NCI-H82 (cell line): ENCODE results near the gene ATP10A.
A peak's percentile ranks its signal among the peaks of the same experiment; 100 is the strongest.
"Not testable (repeated sequence)": the region's sequence is repeated elsewhere in the genome, so short reads cannot be mapped to it uniquely, and the experiment has no call there.

Experiments used
- DNase-seq: peaks from one replicate; lab custom pipeline; 2025; lab: John Stamatoyannopoulos, UW

ATP10A gene

DNA sequence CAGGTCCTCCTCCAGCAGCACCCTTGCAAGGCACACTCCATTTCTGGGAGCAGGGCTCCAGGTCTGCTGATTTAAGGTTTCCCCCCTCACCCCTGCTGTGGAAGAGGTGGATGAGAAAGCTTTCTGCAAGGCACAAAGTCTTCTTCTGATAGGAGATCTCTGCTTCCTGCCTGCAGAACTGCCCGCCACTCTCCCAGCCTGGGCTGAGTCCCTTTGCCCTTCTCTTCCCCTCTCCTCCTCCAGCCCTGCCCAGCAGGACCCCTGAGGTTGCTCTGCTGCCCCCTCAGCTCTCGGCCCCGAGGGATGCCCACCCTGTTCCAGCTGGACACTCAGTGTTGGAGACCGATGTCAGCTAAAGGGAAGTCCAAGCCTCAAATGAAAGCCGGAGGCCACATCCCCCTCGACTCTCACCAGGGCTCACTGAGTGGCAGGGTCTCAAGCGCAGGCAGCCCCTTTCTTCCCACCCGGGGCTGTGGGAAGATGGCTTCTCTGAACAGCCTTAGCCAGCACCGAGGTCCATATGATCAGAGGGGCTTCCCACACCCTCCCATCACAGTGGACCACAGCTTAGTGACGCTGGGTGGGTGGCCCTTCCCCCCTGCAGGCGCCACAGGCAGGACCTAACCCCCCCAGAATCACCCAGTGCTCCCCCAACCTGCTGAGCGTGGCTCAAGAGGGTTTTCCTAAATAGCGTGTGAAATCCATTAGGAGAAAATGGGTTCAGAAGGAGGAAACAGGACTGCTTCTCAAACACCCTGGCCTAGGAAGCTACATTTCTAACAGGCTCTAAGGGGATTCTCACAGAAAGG, 4.0 kb downstream of the ATP10A start:
- DNase-seq: no peak

DNA sequence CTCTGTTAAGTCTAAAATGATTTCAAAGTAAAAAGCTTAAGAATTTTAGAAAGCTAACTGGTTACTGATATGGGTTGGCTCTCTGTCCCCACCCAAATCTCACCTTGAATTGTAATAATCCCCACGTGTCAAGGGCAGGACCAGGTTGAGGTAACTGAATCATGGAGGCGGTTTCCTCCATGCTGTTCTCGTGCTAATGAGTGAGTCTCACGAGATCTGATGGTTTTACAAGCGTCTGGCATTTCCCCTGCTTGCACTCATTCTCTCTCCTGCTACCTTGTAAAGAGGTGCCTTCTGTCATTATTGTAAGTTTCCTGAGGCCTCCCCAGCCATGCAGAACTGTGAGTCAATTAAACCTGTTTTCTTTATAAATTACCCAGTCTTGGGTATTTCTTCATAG, 7.1 kb downstream of the ATP10A start:
- not testable (repeated sequence) for DNase-seq

DNA sequence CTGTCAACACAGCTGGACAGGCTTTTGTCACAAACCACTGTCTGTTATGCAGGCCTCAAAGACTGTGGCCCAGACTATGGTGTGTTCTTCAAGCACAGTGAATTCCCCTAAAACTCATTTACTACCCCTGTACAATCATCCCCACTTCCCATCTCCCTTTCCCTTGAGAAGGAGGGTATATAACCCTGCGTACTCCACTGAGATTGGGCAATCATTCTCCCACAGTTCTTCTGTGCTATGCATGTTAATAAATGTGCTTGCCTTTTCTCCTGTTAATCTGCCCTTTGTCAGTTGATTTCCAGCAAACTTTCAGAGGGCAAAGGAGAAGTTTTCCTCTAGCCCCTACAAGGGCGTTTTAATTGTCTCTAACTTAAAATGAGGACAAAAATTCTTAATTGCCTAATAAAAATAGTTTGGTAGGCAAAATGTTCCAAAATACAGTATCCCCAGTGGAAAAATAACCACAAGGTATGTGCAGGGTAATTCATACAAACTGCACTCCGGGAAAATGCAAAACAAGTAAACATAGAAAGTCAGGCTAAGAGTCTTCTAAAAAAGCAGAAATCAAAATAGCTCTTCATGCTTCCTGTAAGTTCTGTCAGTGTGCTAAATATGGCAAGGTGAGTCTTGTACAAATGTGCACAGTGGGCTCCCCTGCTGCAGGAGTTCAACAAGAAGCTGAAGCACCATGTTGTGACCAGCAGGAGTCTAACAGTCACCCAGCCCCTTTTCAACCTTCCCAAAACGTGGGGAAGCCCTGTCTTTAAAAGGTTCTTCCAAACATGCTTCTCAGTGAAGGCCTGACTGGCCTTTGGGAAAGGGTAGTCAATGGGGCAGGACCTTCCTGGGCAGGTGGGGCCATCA, 10.2 kb downstream of the ATP10A start:
- no peak for DNase-seq

DNA sequence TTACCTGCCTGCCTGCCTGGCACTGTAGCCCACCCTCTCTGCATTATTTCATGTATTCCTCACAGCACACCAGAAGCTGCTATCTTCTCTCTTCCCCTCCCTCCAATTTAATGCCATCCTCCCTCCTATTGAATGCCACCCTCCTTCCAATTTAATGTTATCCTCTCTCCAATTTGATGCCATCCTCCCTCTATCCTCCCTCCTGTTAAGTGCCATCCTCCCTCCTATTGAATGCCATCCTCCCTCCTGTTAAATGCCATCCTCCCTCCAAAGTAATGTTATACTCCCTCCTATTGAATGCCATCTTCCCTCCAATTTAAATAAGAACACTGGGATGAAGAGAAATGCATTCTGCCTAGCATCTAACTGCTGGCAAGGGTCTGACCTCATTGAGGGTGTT, 11.1 kb downstream of the ATP10A start:
- DNase-seq: no peak

DNA sequence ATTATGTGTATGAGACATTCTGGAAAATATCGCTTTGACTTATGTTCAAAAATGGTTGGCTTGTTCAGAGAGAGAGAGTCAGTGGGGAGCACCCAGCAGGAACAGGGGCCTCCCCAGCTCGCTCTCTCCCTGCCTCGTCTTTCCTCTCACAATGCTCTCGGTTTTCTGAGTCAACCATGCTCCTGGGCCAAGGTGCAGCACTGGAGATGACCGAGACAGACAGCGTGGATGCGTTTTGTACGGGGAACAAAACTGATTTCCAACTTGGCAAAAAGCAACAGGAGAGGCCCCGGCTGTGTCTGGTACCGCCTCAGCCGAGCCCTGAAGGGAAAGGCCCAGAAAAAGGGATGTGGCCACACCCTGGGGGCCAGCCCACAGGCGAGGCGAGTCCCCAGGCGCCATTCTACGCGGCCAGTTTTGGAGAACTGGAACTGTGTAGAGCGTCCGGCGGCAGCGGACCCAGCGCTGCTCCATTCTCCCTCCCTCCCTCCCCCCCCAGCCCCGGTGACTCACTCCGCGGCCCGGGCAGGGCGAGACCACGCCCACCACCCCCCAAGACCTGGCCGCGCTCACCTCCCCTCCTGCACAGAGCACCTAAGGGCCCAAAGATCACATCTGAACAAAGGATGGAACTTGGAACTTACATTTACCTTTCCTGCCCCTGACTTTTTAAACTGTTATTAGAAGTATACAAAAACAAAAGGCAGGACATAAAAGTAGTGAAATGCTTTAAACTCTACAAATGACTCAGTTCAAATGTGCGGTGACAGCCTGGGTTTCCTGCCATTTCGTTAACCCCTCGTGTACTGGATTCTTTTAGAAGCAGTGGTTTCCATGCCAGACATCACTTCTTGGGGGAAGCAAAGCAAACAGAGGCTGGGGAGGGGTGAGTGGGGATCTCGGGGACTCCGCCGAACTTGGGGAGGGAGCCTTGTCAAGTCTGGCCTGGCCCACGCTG, 12.7 kb downstream of the ATP10A start:
- no peak for DNase-seq

DNA sequence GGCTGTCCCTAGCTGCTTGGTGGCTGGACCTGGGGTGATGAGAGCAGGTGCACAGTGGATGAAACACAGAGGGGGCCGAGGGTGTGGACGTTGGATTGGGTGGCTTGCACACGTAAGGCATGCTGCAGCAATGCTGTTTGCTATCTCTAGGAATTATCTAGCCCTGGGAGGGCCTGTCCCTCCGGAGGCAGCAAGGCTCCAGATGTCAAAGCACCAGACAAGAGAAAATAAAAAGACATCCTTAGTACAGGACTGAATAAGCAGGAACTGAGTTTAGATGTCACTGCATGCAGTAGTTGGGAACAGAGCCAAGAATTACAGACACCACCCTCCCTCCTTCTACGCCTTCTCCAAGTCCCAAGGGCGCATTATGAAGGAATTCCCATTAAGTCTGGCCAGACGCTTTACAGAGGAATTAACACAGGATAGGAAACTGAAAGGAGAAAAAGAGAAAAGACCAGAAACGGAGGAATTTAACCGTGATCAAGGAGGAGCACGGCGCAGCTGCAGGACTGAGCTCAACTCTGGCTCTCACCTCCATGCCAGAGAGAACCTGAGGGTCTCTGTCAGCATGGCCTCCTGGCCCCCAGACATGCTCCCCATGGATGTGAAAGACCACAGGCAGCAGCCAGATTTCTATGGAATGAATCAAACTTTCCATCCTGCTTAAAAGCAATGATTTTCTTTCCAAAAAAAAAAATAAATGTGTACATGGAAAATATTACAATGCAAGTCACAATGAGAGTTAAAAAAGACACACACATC, 13.8 kb downstream of the ATP10A start:
- DNase-seq: peak; percentile 12

DNA sequence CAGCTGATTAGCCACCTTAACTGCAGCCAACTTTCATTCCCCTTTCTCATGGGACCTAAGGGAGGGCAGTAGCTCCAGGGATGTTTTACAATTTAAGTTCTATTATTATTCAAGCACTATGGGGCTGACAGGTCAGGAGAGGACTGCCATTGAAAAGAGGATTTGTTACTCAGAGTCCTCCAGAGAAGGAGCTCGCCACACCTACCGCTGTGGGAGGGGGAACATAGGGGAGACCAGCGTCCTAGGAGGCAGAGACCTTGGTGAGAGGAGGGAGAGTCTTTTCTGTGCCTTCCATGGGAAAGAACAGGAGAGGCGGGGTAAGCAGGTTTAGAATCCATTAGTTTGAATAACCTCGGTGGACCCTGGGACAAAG, 14.4 kb downstream of the ATP10A start:
- no peak for DNase-seq

DNA sequence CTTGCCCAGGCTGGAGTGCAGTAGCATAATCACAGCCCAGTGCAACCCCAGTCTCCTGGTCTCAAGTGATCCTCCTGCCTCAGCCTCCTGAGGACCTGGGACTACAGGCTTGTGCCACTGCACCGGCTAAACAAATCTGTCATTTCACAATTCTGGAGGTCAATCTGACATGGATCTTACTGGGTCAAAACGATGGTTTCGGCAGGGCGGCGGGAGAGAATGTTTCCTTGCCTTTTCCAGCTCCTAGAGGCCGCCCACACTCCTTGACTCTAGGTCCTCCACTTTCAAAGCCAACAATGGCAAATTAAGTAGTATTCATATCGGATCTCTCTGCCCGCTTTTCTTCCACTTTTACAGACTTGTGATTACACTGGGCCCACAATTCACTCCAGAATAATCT, 14.8 kb downstream of the ATP10A start:
- DNase-seq: no peak

DNA sequence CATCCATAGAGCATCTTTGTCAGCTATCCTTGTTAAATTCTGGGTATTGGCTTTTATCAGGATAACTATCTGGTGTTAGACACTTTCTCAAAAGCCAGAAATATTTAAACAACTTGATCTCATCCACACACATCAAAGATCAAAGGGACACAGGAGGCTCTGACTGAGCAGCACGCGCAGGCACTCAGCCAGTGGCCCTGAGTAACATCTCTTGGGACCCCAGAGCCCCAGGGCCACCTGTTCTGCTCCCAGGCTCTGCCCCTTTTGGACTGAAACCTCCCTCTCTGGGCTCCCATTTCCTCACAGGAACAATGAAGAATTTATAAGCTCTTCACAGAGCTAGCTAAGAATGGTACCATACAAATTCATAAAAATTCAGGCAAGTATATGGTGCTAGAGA, 16.1 kb downstream of the ATP10A start:
- peak; percentile 7 for DNase-seq

DNA sequence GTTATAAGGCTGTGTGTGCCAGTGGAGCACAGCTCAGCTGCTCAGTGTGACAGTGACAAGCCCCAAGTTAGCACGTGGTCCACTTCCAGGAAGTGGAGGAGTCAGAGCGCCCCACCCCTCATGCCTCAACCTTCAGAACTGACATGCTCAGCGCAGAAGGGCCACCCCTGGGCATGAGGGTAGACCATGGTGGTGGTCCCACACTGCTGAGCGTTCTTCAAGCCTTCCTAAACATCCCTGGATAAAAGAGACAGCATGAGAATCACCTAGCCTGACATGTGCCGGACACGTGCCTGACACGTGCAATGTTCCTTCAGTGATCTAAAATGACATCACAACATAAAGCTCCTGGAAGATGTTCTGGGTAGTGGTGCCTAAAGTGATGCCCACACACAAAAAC, 16.8 kb downstream of the ATP10A start:
- no peak for DNase-seq

DNA sequence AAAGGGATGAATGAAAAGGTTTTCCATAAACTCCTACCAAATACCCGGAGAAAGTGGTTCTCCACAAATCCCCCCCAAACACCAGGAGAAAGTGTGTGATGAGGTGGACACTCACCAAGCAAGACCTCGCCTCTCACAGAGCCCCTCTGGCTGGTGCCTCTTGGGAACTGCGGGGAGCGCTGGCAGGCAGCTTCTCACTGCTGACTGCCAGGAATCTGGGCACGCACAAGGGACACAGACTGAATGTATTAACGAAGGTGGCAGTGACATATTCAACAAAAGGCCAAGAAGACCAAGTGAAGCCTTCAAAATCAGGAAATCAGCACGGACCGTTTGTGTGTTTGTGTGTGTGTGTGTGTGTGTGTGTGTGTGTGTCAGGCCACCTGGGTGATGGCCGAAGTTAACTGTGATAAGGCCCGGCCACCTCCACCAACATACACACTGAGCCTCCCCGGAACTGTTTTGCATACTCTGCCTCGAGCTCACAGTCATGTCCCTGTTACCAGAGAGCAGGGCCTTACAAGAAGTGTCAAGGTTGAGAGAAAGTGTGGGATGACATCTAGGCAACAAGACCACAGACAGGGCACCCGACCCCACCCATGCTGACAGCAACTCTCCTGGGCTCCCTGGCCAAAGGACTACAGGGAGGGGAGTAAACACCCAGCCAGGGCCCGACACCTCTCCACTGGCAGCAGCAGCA, 18.0 kb downstream of the ATP10A start:
- DNase-seq: no peak

DNA sequence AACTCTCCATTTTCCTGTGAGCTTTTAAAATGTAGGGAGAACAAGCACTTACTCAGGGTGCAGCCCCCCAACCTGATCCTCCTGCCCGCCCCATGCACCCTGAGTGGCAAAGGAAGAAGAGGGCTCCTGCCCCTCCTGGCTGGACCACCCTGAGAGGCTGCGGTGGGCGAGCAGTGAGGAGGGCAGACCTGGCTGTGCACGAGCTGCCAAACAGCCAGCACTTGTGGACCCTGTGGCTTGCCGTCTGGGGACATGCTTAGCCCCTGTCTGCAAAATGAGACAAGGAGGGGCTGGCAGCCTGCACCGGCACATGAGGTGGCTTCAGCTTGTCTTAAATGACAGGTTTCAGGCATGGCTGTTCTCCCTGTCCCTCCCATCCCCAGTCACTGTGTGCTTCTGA, 18.6 kb downstream of the ATP10A start:
- DNase-seq: no peak

DNA sequence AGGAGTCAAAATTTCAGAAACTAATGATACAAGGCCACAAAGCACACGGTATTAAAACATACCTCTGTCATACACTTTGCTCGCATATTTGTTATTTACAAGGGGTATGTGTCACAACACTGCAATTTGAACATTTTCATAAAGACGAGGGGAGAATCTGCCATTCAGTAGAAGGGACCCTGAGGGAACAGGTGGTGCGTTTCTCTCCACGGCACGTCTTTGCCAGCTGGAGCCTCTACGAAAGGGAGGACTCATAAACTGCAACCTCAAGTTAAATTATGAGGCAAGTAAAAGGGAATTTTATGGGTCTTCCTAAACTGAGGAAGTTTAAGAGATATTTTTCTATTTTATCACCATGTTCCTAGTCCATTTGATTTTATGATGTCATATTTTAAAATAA, 19.1 kb downstream of the ATP10A start:
- DNase-seq: no peak

DNA sequence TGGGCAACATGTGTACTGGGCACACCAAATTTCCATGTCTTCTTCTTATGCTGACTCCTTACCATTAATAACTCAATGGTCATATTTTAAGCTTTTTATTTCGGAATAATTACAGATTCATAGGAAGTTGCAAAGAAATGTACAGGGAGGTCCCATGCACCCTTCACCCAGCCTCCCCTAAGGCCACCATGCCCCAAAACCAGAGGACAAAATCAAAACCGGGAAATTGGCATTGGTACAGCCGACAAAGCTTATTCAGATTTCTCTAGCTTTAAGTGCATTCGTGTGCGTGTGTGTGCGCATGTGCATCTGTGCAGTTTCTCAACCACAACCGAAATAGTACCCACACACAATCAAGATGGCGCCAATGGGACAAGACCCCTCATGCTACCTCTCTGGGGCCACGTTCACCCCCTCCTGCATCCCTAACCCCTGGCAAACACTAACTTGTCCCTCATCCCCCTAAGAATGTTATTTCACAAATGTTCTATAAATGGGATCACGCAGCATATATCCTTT, 23.4 kb downstream of the ATP10A start:
- no peak for DNase-seq

DNA sequence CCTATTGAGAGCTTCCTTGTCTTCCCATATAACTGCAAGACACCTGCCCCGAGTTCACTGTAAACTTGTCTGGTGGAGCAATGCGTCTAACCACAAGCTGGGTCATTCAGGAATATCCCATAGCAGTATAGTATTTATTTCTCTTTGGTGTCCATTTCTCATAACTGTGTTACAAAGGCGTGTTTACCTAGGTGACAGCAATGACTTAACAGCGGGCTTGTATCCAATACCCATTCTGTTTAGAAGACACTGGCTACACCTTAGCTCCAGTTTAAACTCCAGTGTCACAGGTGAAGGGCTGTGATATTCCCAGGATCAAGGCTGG, 24.3 kb downstream of the ATP10A start:
- no peak for DNase-seq

DNA sequence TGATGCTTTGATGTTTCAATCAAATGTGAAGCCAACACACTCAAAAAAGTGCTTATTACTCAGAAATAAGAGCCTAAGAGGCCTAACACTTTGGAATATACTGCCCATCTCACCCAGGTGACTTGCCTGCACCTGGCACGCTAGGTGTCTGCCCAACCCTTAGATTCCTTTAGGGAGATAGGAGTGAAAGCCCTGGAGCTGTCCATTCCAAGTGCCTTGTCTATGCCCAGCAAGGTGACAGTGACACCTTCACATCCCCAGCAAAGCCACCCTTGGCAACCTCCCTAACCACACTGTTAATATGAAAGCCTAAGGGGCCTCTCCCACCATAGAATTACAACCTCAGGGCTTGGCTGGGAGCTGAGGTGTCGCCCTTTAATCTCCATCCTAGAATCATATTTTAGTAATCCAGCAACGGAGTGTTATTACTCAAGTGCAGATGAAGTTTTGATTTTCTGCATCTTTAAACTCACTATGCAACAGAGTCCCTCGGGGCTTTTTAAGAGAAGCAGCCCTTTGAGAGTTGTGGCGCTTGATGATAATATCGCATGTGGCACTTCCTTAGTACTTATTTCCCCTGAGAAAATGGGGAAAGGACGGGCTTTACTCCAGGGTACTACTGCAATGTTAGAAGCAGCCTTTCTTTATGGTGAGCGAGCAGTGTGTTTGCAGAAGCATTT, 24.8 kb downstream of the ATP10A start:
- DNase-seq: no peak

DNA sequence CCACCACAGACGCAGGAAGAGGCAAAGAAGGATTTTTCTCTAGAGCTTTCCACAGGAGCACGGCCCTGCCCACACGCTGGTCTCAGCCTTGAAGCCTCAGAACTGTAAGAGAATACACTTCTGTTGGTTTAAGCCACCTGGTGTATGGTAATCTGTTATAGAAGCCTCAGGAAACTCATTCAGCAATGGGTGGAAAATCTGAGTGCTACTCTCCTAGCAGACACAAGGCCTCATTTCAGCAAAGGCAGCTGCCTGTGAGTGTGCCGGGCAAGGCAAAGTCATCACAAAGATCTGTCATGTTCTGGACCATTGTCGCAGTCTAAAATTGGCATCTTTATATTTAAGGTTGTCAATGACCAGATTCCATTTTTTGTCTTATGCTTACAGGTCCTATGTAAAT, 31.0 kb downstream of the ATP10A start:
- no peak for DNase-seq

DNA sequence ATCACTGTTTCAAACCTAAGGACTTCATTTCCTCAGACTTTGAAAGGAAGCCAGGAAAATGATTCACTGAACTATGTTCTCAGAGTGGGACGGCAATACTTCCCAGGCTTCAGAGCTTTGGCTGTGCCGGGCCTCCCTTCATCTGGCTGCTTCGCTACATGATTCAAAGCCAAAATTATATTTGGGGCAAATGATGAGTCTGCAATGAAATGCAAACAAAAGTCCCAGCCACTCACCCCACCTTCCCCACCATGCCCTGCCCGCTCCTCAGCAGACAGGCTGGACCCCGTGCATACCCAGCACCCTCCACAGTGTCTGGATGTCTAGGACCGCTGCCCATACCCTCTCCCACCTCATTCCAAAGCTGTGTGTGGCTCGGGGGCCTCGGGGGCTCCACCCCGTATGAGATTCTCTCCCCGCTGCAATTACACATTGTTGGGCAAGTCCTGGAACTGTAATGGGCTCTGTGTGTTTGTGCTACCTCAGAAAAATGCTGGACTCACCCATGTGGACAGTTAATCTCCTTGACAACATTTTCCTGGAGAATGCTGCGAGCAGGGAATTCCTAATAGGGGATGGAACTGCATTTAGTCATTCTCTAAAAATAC, 32.2 kb downstream of the ATP10A start:
- DNase-seq: no peak

DNA sequence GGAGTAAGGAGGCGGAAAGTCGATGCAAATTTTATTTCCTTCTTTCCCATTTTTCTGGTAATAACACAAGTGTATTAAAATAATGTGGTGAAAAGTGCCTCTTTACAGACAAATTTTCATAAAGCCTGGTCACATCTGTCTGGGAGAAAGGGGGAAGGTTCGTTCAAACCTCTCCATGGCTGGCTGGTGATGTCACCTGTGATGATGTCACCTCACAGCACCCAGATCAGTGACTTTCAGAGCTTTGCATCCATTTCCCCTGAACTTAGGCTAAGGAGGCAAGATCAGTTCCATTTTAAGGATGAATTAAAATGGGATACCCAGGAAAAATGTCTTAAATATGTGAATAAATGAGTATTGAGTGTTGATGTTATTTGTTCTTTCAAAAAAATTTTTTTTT, 34.1 kb downstream of the ATP10A start:
- no peak for DNase-seq

DNA sequence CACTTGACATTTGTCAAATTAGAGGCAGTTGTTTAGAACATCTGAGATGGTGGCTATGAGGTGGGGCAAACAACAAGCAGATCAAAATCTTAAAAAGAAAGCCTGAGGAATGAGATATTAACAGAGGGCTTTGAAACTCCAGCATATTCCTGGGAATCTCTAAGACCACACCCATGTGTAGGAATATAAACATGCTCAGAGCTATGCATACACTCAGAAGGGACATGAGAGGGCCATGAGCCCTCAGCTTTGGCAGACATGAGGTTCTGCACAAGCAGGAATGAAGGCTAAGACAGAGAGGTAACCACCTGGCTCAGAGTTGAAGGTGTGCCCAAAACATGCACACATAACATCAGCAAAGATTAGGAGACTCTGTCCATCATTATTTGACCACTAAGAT, 37.9 kb downstream of the ATP10A start:
- no peak for DNase-seq
